IPS DF 6.9 (cell line): ENCODE data around the gene NDUFS5.
A peak's percentile ranks its signal among the peaks of the same experiment; 100 is the strongest.
"Not testable (repeated sequence)": the region's sequence is repeated elsewhere in the genome, so short reads cannot be mapped to it uniquely, and the experiment has no call there.

Experiments used
- DNase-seq: peaks from one replicate; pipeline ENCODE4 v3.0.0-alpha.2; 2013; ENCODE audit warnings: low read depth, low spot score
- H3K27ac ChIP-seq: one replicate; pipeline ENCODE4 v1.5.1; 2013; ENCODE audit warnings: low read length, control low read depth
- H3K27me3 ChIP-seq: 2 replicates; pipeline ENCODE4 v1.6.1; 2013; ENCODE audit warnings: mild to moderate bottlenecking, low read length; ENCODE audit not compliant: control insufficient read depth, insufficient read depth
- H3K36me3 ChIP-seq: 2 replicates; pipeline ENCODE4 v1.6.1; 2013; ENCODE audit warnings: low read length; ENCODE audit not compliant: control insufficient read depth, insufficient read depth
- H3K4me1 ChIP-seq: 2 replicates; pipeline ENCODE4 v1.6.1; 2013; ENCODE audit warnings: low read length; ENCODE audit not compliant: control insufficient read depth, insufficient read depth
- H3K4me3 ChIP-seq: 2 replicates; pipeline ENCODE4 v1.5.1; 2013; ENCODE audit warnings: mild to moderate bottlenecking, low read length
- H3K9me3 ChIP-seq: 2 replicates; pipeline ENCODE4 v1.6.1; 2013; ENCODE audit warnings: low read length, inconsistent platforms; ENCODE audit not compliant: control insufficient read depth, insufficient read depth
- WGBS: extraction: QIAGEN DNeasy Blood & Tissue Kit; methylation state at CpG from one replicate; pipeline ENCODE4 v1.1.7; 2013; ENCODE audit warnings: mixed read lengths, missing lambda C conversion rate; ENCODE audit not compliant: insufficient read length, insufficient coverage; 5-methylcytosine and 5-hydroxymethylcytosine counted together

Gene NDUFS5

DNA sequence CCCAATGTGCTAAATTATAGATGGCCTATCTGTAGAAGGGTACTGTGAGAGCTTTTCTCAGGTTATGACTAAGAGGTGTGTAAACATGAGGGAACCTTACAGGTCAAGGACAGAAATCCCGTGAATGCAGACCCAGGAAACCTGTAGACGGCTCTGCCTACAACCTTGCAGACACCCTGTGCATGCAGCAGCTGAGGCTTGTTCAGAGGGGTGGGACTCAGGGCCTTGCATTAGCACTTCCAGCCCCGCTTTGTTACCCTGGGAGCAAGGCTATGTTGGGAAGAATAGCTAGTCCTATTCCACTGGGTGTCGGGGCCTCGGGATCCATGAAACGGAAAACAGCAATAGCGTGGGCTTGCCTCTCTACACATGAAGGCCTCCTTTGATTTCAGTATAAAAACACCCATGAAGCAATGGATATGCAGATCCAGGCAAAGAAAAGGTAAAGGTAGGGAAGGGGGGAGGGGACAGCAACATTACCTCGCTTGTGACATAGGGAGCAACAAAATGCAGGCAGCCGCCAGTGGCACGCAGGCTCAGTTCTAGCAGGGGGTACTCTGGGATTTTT is 9.5 kb upstream of the NDUFS5 start:
- H3K9me3 ChIP-seq = no peaks in the 10 kb centered on the region
- no peaks in the 10 kb centered on the region for H3K27me3 ChIP-seq
- H3K4me1 ChIP-seq = peaks cover 5% of the 10 kb centered on the region; the same call in 1 of the 2 replicates
- no peak overlapping the region for H3K27ac ChIP-seq
- H3K36me3 ChIP-seq = no peaks in the 10 kb centered on the region
- DNase-seq = no peak
- WGBS = no CpG with 5 or more reads among the region's 10 CpGs
- H3K4me3 ChIP-seq = no peak overlapping the region

DNA sequence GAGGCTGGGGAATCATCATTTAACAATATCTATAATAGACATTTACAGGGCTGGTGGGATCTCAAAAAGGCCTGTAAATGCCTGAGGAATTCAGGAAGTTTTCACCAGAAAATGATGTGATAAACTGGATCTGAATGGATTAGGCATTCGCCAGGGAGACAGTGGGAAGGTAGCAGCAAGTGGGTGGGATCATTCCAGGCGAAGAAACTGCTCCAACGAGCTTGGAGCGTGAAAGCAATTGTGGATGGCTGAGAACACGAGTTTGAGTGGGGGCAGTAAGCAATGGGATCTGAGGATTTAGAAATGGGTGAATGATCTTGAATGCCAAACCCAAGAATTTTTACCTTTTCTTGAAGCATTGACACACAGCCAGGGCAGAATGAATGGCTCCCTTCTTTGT is 8.9 kb upstream of the NDUFS5 start:
- no CpG with 5 or more reads among the region's 5 CpGs for WGBS
- H3K27ac ChIP-seq = no peak overlapping the region
- H3K4me3 ChIP-seq = no peak overlapping the region
- peaks cover 5% of the 10 kb centered on the region; the same call in 1 of the 2 replicates for H3K4me1 ChIP-seq
- H3K36me3 ChIP-seq = no peaks in the 10 kb centered on the region
- no peak for DNase-seq
- H3K9me3 ChIP-seq = no peaks in the 10 kb centered on the region
- no peaks in the 10 kb centered on the region for H3K27me3 ChIP-seq

DNA sequence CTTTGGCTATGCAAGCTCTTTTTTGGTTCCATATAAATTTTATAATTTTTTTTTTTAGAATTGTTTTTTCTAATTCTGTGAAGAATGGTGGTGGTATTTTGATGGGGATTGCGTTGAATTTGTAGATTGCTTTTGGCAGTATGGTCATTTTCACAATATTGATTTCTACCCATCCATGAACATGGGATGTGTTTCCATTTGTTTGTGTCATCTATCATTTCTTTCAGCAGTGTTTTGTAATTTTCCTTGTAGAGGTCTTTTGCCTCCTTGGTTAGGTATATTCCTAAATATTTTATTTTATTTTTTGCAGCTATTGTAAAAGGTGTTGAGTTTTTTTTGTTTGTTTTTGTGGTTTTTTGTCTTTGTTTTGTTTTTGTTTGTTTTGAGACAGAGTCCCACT is 5.7 kb upstream of the NDUFS5 start:
- not testable (repeated sequence) for H3K9me3 ChIP-seq, H3K27ac ChIP-seq, H3K27me3 ChIP-seq, H3K4me3 ChIP-seq, H3K4me1 ChIP-seq, DNase-seq, H3K36me3 ChIP-seq
- WGBS = no CpG with 5 or more reads among the region's 1 CpG

DNA sequence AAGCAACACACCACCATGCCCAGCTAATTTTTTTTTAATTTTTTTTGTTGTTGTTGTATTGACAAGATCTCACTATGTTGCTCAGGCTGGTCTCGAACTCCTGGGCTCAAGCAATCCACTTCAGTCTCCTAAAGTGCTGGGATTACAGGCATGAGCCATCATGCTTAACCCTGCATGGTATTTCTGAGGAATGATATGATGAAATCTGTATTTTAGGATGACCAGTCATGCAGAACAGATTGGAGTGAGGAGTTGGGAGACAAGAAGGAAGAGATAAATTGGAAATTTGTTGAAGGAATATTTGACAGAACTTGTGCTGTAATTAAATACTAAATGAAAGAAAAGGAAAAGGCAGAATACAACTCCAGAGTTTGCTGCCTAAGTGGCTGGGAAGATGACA is 4.7 kb upstream of the NDUFS5 start:
- H3K9me3 ChIP-seq = no peaks in the 10 kb centered on the region
- no peaks in the 10 kb centered on the region for H3K36me3 ChIP-seq
- no peaks in the 10 kb centered on the region for H3K27me3 ChIP-seq
- no peak overlapping the region for H3K4me3 ChIP-seq
- no peak overlapping the region for H3K27ac ChIP-seq
- peaks cover 4% of the 10 kb centered on the region; the same call in 1 of the 2 replicates for H3K4me1 ChIP-seq
- DNase-seq = no peak
- no CpG with 5 or more reads among the region's 1 CpG for WGBS

DNA sequence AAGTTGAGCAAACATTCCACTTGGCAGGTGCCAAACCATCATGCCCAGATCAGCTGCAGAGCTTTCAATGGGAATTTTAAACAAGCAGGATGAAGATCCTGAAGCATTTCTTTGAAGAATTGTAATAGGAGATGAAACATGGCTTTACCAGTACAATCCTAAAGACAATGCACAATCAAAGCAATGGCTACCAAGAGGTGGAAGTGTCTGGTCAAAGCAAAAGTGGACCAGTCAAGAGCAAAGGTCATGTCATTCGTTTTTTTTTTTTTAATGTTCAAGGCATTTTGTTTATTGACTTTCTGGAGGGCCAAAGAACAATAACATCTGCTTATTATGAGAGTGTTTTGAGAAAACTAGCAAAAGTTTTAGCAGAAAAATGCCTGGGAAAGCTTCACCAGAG is 3.0 kb upstream of the NDUFS5 start:
- Histone ChIP-seq H3K4me3 (no peak overlapping the region), H3K27ac (no peak overlapping the region), H3K4me1 (no peaks in the 10 kb centered on the region), H3K36me3 (no peaks in the 10 kb centered on the region), H3K27me3 (no peaks in the 10 kb centered on the region), H3K9me3 (no peaks in the 10 kb centered on the region)
- no CpG with 5 or more reads among the region's 1 CpG for WGBS
- no peak for DNase-seq

DNA sequence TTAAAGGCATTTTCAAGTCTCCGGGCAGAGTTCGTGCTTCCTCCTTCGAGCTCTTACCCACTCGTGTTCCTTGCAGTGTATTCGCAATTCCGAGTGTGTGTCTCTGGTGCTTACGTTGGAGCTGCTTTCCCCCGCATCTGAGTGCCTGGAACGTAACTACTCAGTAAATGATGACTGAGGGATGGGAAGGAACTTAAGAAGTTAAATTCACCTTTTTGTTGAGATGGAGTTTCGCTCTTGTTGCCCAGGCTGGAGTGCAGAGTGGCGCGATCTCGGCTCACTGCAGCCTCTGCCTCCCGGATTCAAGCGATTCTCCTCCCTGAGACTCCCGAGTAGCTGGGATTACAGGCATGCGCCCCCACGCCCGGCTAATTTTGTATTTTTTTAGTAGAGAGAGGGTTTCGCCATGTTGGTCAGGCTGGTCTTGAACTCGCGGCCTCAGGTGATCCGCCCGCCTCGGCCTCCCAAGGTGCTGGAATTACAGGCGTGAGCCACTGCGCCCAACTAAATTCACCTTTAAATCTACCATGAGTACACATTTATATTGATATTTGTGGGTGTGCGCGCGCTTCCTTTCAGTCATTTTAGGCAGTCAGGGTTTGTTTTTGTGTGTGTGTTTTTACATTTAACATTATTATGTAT is 837 bp downstream of the NDUFS5 start:
- Histone ChIP-seq H3K27ac (no peak overlapping the region), H3K4me1 (no peaks in the 10 kb centered on the region), H3K27me3 (no peaks in the 10 kb centered on the region), H3K4me3 (peak overlapping the region; percentile 83), H3K9me3 (no peaks in the 10 kb centered on the region), H3K36me3 (peaks cover 19% of the 10 kb centered on the region; the same call in 1 of the 2 replicates)
- WGBS = no CpG with 5 or more reads among the region's 30 CpGs
- no peak for DNase-seq

DNA sequence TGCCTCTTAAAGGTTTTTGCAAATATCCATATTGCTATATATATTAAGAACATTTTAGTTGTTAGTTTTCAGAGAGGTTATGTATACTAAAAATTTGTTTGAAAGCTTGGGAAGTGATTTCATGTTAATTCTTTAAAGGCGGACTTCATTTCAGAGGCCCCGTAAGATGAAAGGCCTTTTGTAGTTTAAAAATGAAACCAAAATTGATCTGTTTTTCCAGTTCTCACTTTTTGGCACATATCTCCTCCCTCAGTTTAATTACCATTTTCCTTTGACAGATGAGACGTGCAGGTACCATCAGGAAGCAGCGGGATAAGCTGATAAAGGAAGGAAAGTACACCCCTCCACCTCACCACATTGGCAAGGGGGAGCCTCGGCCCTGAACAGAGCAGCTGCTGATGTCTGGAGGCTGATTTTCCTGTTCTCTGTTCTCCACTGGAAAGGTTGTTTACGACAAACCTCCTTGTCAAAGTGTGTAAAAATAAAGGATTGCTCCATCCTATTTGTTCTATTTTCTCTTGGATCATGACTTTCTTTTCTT is 8.0 kb downstream of the NDUFS5 start:
- H3K27ac ChIP-seq = no peak overlapping the region
- peaks cover 26% of the 10 kb centered on the region; the same call in 1 of the 2 replicates for H3K36me3 ChIP-seq
- no peaks in the 10 kb centered on the region for H3K27me3 ChIP-seq
- no peaks in the 10 kb centered on the region for H3K4me1 ChIP-seq
- WGBS = no CpG with 5 or more reads among the region's 6 CpGs
- DNase-seq = no peak
- no peak overlapping the region for H3K4me3 ChIP-seq
- H3K9me3 ChIP-seq = no peaks in the 10 kb centered on the region

DNA sequence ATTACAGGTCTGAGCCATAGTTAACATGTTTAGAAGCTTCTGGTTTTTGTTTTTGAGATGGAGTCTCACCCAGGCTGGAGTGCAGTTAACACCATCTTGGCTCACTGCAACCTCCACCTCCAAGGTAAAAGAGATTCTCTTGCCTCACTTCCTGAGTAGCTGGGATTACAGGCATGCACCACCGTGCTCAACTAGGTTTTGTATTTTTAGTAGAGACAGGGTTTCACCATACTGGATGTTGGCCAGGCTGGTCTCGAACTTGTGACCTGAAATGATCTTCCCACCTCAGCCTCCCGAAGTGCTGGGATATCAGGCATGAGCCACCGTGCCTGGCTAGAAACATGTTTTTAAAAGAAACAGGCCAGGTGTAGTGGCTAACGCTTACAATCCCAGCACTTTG is 10.5 kb downstream of the NDUFS5 start:
- DNase-seq = no peak
- no peaks in the 10 kb centered on the region for H3K27me3 ChIP-seq
- no peak overlapping the region for H3K4me3 ChIP-seq
- no peaks in the 10 kb centered on the region for H3K9me3 ChIP-seq
- H3K36me3 ChIP-seq = peaks cover 16% of the 10 kb centered on the region; the same call in 1 of the 2 replicates
- H3K27ac ChIP-seq = no peak overlapping the region
- no CpG with 5 or more reads among the region's 5 CpGs for WGBS
- H3K4me1 ChIP-seq = no peaks in the 10 kb centered on the region

DNA sequence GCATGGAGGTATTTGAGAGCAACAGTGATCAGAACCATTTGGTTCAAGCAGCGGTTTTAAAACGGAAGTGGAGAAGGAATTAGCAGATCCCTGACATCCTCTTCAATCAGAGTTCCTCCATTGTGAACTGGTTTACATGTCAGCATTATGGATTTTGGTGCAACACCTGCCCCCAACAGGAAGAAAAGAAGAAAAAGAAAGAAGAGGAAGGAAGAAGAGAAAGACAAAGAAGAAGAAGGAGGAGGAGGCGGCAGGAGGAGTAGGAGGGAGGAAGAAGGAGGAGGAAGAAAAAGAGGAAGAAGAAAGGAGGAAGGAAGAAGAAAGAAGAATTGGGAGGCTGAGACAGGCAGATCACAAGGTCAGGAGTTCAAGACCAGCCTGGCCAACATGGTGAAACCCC is 17.4 kb downstream of the NDUFS5 start:
- Histone ChIP-seq H3K36me3 (0 out of 2 replicates have a peak, but pooled peaks cover 2% of the 10 kb centered on the region), H3K27me3 (no peaks in the 10 kb centered on the region), H3K4me3 (no peak overlapping the region), H3K27ac (no peak overlapping the region), H3K9me3 (no peaks in the 10 kb centered on the region), H3K4me1 (no peaks in the 10 kb centered on the region)
- WGBS = 67% methylated on average over 1 of the region's 3 CpGs
- DNase-seq = no peak

DNA sequence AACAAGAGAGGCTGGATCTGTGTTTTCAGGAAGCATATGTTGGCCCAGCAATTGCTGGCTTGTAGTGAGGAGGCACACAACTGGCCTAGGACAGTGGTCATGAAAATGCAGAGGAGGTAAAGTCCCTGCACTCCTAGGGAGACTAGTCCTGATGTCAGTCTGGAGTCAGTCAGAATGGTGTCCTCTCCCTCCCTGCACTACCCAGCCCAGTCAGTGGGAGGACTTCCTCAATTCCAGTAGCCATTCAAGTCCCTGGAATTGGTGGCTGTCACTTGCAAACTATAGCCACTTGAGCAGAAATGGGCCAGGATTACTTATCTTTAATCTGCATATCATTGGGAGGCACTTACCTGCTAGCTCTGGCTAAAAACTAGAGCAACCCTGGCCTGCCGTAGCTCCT is 18.6 kb downstream of the NDUFS5 start:
- DNase-seq = no peak
- Histone ChIP-seq H3K4me3 (no peak overlapping the region), H3K27ac (no peak overlapping the region), H3K4me1 (no peaks in the 10 kb centered on the region), H3K9me3 (no peaks in the 10 kb centered on the region), H3K27me3 (no peaks in the 10 kb centered on the region), H3K36me3 (0 out of 2 replicates have a peak, but pooled peaks cover 2% of the 10 kb centered on the region)
- no CpG with 5 or more reads among the region's 1 CpG for WGBS
